PC-3 (cell line): ENCODE measurements around the gene TSPAN8.

ENCODE experiments used
- EZH2 ChIP-seq: fragments of 300-600 bp; sonication (generic); IDR thresholded peaks from one replicate; pipeline ENCODE4 v1.6.1; 2017; ENCODE audit warnings: antibody characterized with exemption, mild to moderate bottlenecking, low read length; ENCODE audit not compliant: unreplicated experiment
- EZH2phosphoT487 ChIP-seq: fragments of 300-600 bp; sonication (generic); IDR thresholded peaks from 2 replicates; pipeline ENCODE4 v1.6.1; 2018; ENCODE audit warnings: mild to moderate bottlenecking, antibody characterized with exemption, low read length, borderline replicate concordance
- TF ChIP-seq, protein P1 (sequence below): fragments of 300-600 bp; sonication (generic); conservative IDR thresholded peaks from 2 replicates; pipeline ENCODE4 v1.5.1; 2017; ENCODE audit warnings: antibody characterized with exemption, low read depth, mild to moderate bottlenecking, low read length

DNA sequence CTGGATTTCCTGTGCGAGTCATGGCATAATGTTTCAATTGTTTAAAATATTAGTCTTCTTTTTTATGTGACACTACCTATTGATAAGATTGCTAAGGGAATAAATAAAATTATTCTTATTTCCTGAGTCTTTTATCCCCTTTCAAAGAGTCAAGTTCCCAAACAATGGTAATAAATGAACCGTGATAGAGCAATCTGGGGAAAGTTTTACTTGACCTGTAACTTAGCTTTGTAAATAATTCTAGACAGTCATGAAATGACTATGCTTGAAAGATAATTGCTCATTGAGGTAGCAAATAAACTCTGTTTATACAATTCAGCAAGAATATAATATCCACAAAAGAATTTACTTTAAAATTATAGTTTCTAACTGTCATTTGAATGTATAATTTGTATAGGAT, 82.1 kb downstream of the TSPAN8 start:
- TF ChIP-seq, protein P1, sequence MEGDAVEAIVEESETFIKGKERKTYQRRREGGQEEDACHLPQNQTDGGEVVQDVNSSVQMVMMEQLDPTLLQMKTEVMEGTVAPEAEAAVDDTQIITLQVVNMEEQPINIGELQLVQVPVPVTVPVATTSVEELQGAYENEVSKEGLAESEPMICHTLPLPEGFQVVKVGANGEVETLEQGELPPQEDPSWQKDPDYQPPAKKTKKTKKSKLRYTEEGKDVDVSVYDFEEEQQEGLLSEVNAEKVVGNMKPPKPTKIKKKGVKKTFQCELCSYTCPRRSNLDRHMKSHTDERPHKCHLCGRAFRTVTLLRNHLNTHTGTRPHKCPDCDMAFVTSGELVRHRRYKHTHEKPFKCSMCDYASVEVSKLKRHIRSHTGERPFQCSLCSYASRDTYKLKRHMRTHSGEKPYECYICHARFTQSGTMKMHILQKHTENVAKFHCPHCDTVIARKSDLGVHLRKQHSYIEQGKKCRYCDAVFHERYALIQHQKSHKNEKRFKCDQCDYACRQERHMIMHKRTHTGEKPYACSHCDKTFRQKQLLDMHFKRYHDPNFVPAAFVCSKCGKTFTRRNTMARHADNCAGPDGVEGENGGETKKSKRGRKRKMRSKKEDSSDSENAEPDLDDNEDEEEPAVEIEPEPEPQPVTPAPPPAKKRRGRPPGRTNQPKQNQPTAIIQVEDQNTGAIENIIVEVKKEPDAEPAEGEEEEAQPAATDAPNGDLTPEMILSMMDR, result no peak
- no peak for TF ChIP-seq EZH2phosphoT487
- TF ChIP-seq EZH2, result no peak
